ENCODE data around the gene ERICH4. TPM values are rescaled to one million over a fixed set of nuclear protein-coding genes. Genes with fewer than 3 reads are reported as not detected.
"Not testable (repeated sequence)": the region's sequence is repeated elsewhere in the genome, so short reads cannot be mapped to it uniquely, and the experiment has no call there.

ERICH4 gene
- polyA plus RNA-seq, 6 donors from 2014 or later = not detected

- peaks cover 31 to 42% (median 40%) of the 10 kb centered on the region in 3 donors for H3K27me3 Mint-ChIP-seq
- H3K4me3 Mint-ChIP-seq = peak overlapping the region in 1 of 8 donors; percentile 19
- no peaks in the 10 kb centered on the region for H3K36me3 Mint-ChIP-seq
- H3K4me1 Mint-ChIP-seq = peaks cover 13 to 19% (median 15%) of the 10 kb centered on the region in 3 donors
- ATAC-seq (ENCODE audit: low read depth in 2 of 2) (no peak), DNase-seq (no peak)
- H3K9me3 Mint-ChIP-seq = no peaks in the 10 kb centered on the region
- H3K27ac Mint-ChIP-seq = no peak overlapping the region
Observed at GRCh38 chr19:41478875-41479756, 36.2 kb downstream of the ERICH4 start.

DNA sequence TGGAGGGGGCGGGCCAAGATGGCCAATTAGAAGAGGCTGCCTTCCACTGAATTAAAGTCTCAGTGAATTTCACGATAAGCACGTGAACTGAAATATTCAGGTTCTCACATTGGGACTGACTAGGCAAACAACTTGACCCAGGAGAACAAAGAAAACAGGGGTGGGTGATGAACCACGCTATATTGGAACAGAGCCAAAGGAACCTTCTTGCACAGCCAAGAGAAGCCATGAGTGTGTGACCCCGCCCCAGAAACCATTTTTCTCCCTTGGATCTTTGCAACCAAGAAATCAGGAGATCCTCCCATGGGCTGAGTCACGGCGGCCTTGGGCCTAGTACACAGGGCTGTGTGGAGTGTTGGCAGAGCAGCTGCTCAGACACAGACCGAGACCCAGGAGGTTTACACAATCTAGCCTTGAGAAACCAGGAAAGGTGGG is 36.8 kb downstream of the ERICH4 start:
- no peak for ATAC-seq (ENCODE audit: low read depth in 2 of 2)
- Mint-ChIP-seq H3K4me1 (peaks cover 13 to 19% (median 15%) of the 10 kb centered on the region in 3 donors), H3K4me3 (no peak overlapping the region), H3K36me3 (no peaks in the 10 kb centered on the region), H3K9me3 (no peaks in the 10 kb centered on the region), H3K27ac (no peak overlapping the region), H3K27me3 (peaks cover 34 to 47% (median 46%) of the 10 kb centered on the region in 3 donors)
- DNase-seq = no peak

DNA sequence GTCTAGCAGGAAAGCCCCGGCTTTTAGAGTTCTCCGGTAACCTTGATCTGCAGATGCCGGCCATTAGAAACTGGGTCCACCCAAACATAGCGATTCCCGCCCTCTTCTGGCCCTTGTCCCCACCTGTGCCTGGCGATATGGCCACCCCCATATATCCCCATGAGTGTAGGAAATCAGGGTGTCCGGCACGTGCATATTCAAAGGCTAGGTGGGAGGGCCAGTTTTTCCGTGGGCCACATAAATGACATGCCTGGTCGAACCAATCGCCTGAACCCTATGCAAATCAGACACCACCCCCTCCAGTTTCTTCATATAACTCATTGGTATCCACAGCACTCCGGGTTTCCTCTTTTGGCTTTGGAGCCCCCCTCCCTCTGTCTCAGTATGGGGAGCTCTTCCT is 37.4 kb downstream of the ERICH4 start:
- DNase-seq = no peak
- H3K36me3 Mint-ChIP-seq = no peaks in the 10 kb centered on the region
- peaks cover 0 to 3% (median 0%) of the 10 kb centered on the region in 7 donors for H3K9me3 Mint-ChIP-seq
- ATAC-seq (ENCODE audit: low read depth in 2 of 2) = no peak
- H3K27me3 Mint-ChIP-seq = peaks cover 38 to 52% (median 52%) of the 10 kb centered on the region in 3 donors
- H3K27ac Mint-ChIP-seq = peak overlapping the region in 2 of 6 donors; percentile 33 to 68
- peaks cover 13 to 19% (median 15%) of the 10 kb centered on the region in 3 donors for H3K4me1 Mint-ChIP-seq
- no peak overlapping the region for H3K4me3 Mint-ChIP-seq

DNA sequence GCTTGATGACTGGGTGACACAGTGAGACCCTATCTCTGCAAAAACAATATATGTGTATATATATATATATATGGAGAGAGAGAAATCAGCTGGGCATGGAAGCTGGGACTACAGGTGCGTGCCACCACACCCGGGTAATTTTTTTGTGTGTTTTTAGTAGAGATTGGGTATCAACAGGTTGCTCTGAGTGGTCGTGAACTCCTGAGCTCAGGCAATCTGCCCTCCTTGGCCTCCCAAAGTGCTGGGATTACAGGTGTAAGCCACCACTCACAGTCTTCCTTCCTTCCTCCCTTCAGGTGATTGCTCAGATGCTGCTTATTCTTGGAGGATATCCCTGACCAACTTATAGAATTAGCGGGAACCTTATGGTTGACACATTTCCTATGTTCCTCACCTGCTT is 41.9 kb downstream of the ERICH4 start:
- peaks cover 37 to 69% (median 44%) of the 10 kb centered on the region in 3 donors for H3K27me3 Mint-ChIP-seq
- no peak overlapping the region for H3K4me3 Mint-ChIP-seq
- peaks cover 0 to 12% (median 2%) of the 10 kb centered on the region in 7 donors for H3K9me3 Mint-ChIP-seq
- H3K27ac Mint-ChIP-seq = no peak overlapping the region
- no peak for ATAC-seq (ENCODE audit: low read depth in 2 of 2)
- H3K4me1 Mint-ChIP-seq = peaks cover 0 to 5% (median 0%) of the 10 kb centered on the region in 3 donors
- H3K36me3 Mint-ChIP-seq = no peaks in the 10 kb centered on the region
- no peak for DNase-seq

DNA sequence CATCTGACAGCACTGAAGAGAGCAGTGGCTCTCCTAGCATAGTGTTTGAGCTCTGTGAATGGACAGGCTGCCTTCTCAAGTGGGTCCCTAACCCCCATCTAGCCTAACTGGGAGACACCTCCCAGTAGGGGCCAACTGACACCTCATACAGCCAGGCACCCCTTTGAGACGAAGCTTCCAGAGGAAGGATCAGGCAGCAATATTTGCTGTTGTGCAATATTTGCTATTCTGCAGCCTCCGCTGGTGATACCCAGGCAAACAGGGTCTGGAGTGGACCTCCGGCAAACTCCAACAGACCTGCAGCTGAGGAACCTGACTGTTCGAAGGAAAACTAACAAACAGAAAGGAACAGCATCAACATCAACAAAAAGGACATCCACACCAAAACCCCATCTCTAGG is 44.0 kb downstream of the ERICH4 start:
- H3K27ac Mint-ChIP-seq; ATAC-seq (ENCODE audit: low read depth in 2 of 2); H3K4me3 Mint-ChIP-seq; H3K4me1 Mint-ChIP-seq; H3K36me3 Mint-ChIP-seq; DNase-seq: not testable (repeated sequence)
- Mint-ChIP-seq H3K9me3 (peaks cover 0 to 12% (median 2%) of the 10 kb centered on the region in 7 donors), H3K27me3 (peaks cover 27 to 53% (median 29%) of the 10 kb centered on the region in 3 donors)

- no peaks in the 10 kb centered on the region for H3K36me3 Mint-ChIP-seq
- peaks cover 0 to 14% (median 4%) of the 10 kb centered on the region in 3 donors for H3K27me3 Mint-ChIP-seq
- no peak overlapping the region for H3K27ac Mint-ChIP-seq
- H3K9me3 Mint-ChIP-seq = peaks cover 0 to 4% (median 3%) of the 10 kb centered on the region in 7 donors
- ATAC-seq (ENCODE audit: low read depth in 2 of 2) (no peak), DNase-seq (no peak)
- H3K4me3 Mint-ChIP-seq = no peak overlapping the region
- H3K4me1 Mint-ChIP-seq = peaks cover 5 to 11% (median 6%) of the 10 kb centered on the region in 3 donors
Observed at GRCh38 chr19:41492843-41493242, 49.9 kb downstream of the ERICH4 start.

Other genes starting within 250 kb of the ERICH4 start
- not detected for gene CYP2S1, start 249.9 kb upstream of the ERICH4 start, polyA plus RNA-seq (ENCODE audit: low read depth in 6 of 6)
- gene AXL, start 223.9 kb upstream of the ERICH4 start, polyA plus RNA-seq (ENCODE audit: low read depth in 6 of 6) = 1 to 10 TPM in 1 of 6 donors, under 1 TPM in 4, not detected in 1; 0.05 to 1.4 (median 0.26) TPM
- 10 to 100 TPM; 26.2 to 85.3 (median 54.4) TPM for gene HNRNPUL1, start 178.8 kb upstream of the ERICH4 start, polyA plus RNA-seq (ENCODE audit: low read depth in 6 of 6)
- gene CCDC97, start 133.0 kb upstream of the ERICH4 start, polyA plus RNA-seq (ENCODE audit: low read depth in 6 of 6) = 10 to 100 TPM; 19.8 to 37.2 (median 31.7) TPM
- 10 to 100 TPM; 20.1 to 61.9 (median 35.4) TPM for gene TGFB1, start 89.2 kb upstream of the ERICH4 start, polyA plus RNA-seq (ENCODE audit: low read depth in 6 of 6)
- 10 to 100 TPM in 5 of 6 donors, 1 to 10 TPM in 1; 3.2 to 17.3 (median 14.3) TPM for gene B9D2, start 79.0 kb upstream of the ERICH4 start, polyA plus RNA-seq (ENCODE audit: low read depth in 6 of 6)
- gene TMEM91, start 66.6 kb upstream of the ERICH4 start, polyA plus RNA-seq (ENCODE audit: low read depth in 6 of 6) = 1 to 10 TPM in 5 of 6 donors, not detected in 1; 1.7 to 3.5 (median 2.2) TPM
- gene EXOSC5, start 45.8 kb upstream of the ERICH4 start, polyA plus RNA-seq (ENCODE audit: low read depth in 6 of 6) = 10 to 100 TPM; 48.5 to 74.5 (median 62.6) TPM
- 10 to 100 TPM; 50.3 to 79.8 (median 68.0) TPM for gene BCKDHA, start 45.3 kb upstream of the ERICH4 start, polyA plus RNA-seq (ENCODE audit: low read depth in 6 of 6)
- under 1 TPM in 4 of 6 donors, not detected in 2; 0.26 to 0.93 (median 0.35) TPM for gene B3GNT8, start 15.8 kb upstream of the ERICH4 start, polyA plus RNA-seq (ENCODE audit: low read depth in 6 of 6)
- gene DMAC2, start 3.2 kb upstream of the ERICH4 start, polyA plus RNA-seq (ENCODE audit: low read depth in 6 of 6) = 10 to 100 TPM; 47.0 to 67.1 (median 57.7) TPM
- 10 to 100 TPM in 5 of 6 donors, 1 to 10 TPM in 1; 7.1 to 57.2 (median 20.0) TPM for gene CEACAM21, start 133.0 kb downstream of the ERICH4 start, polyA plus RNA-seq (ENCODE audit: low read depth in 6 of 6)
- under 1 TPM in 1 of 6 donors, not detected in 5; 0.44 TPM for gene CEACAM4, start 183.9 kb downstream of the ERICH4 start, polyA plus RNA-seq (ENCODE audit: low read depth in 6 of 6)
- gene CEACAM7, start 245.1 kb downstream of the ERICH4 start, polyA plus RNA-seq (ENCODE audit: low read depth in 6 of 6) = not detected